ENCODE measurements around the gene DNAAF1.

The DNAAF1 gene

DNA sequence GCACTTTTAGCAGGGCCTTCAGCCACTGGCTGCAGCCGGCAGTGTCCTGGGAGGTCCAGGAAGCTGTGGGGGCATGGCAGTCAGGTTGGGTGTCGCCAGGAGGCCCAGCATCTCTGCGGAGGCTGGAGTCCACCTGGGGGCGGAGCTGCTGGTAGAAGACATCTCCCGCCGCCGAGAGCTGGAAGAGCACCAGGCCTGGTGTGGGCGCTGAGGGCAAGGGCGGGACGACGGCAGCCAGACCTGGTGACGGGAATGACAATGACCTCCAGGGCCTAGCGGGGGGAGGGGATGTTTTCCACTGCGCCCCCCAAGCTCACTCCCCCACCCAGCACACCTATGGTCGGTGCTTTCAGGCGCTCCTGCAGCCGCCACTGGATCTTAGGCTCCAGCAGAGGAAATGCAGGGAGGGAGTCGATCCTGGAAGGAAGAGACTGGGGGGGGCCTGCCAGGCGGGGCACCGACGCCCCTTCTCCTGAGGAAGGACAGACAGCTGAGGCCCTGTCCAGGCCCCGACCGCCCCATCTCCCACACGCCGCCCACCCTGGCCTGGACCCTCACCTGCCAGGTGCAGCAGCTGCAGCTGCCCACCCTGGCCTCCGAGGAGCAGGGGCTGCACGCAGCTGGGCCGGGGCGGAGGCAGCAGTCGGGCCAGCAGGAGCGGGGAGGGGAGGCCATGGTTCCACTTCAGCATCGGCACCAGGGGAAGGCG is 34.7 kb downstream of the DNAAF1 start:
- no peak for DNase-seq (ENCODE audit: insufficient read length, low spot score)
- no peak for FAIRE-seq
- TF ChIP-seq, protein P1, sequence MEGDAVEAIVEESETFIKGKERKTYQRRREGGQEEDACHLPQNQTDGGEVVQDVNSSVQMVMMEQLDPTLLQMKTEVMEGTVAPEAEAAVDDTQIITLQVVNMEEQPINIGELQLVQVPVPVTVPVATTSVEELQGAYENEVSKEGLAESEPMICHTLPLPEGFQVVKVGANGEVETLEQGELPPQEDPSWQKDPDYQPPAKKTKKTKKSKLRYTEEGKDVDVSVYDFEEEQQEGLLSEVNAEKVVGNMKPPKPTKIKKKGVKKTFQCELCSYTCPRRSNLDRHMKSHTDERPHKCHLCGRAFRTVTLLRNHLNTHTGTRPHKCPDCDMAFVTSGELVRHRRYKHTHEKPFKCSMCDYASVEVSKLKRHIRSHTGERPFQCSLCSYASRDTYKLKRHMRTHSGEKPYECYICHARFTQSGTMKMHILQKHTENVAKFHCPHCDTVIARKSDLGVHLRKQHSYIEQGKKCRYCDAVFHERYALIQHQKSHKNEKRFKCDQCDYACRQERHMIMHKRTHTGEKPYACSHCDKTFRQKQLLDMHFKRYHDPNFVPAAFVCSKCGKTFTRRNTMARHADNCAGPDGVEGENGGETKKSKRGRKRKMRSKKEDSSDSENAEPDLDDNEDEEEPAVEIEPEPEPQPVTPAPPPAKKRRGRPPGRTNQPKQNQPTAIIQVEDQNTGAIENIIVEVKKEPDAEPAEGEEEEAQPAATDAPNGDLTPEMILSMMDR (IDR thresholded peaks at IDR 0.05; ENCODE audit: insufficient read depth, missing control alignments), result no peak

GRCh38 chr16:84180519-84181140 is 35.5 kb downstream of the DNAAF1 start:
- no peak for FAIRE-seq

GRCh38 chr16:84181144-84181915 is 36.2 kb downstream of the DNAAF1 start:
- no peak for DNase-seq (ENCODE audit: insufficient read length, low spot score)
- TF ChIP-seq, protein P1 (IDR thresholded peaks at IDR 0.05; ENCODE audit: insufficient read depth, missing control alignments), result no peak
- FAIRE-seq, result no peak

More at GRCh38 chr16:84180519-84181140, 35.5 kb downstream of the DNAAF1 start:
- TF ChIP-seq, protein P1 (IDR thresholded peaks at IDR 0.05; ENCODE audit: insufficient read depth, missing control alignments), result no peak
- DNase-seq (ENCODE audit: insufficient read length, low spot score), result no peak

DNA sequence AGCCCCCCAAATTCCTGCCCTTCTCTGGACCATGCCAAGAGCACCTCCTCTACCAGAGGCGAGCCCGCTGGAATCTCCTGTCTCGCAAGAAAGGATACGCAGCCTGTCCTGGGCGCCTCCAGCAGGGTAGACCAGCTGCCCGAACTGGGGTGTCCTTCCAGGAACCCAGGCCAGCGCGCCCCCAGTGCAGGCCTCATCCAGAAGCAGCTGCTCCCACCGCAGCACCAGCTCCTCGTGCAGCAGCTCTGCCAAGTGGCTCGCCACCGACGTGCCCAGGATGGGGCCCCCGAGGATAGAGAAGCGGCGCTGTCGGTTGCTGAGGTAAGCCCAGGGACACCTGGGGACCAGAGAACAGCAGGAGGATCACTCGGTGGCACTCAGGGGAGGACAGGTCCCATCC is 37.0 kb downstream of the DNAAF1 start:
- FAIRE-seq, result no peak
- DNase-seq (ENCODE audit: insufficient read length, low spot score), result no peak
- TF ChIP-seq, protein P1 (IDR thresholded peaks at IDR 0.05; ENCODE audit: insufficient read depth, missing control alignments), result no peak

DNA sequence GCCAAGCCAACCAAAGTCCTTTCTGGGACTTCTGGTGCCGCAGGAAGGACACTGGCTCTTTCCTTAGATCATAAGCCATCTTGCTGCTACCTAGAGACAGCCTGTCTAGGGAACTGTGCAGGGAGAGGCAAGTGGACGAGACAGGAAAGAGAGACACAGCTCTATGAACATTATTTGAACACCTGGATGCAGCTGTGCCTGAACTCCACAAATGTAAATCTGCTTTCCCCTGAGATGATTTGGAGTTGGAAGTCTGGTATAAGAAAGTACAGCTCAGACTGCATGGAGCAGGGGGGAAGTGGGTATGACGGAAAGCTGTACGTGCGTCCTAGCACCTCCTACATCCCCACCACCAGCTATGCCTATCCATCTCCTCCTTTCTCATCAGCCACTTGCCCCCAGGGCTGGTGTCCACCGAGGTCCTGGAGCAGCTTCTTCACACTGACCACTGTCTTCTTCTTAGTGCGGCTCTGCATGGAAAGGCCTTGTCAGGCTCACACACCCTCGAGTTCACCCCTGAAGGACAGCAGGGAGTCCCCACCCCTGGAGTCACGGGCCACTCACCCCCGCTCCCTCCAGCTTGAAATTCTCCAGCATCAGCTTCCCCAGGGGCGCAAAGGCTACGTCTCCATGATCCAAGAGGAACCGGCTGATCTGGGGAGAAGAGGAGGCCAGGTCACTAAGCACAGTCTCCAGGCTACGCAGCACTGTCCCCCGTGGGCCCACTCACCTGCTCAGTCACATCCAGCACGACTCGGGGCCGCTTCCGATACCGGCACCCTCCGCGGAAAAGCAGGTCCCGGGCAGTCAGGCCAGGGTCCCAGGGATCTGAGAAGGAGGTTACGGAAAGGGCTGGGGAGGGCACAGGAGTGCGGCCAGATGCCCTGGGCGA is 37.8 kb downstream of the DNAAF1 start:
- FAIRE-seq (no peak), DNase-seq (ENCODE audit: insufficient read length, low spot score) (no peak)
- TF ChIP-seq, protein P1 (IDR thresholded peaks at IDR 0.05; ENCODE audit: insufficient read depth, missing control alignments), result no peak

DNA sequence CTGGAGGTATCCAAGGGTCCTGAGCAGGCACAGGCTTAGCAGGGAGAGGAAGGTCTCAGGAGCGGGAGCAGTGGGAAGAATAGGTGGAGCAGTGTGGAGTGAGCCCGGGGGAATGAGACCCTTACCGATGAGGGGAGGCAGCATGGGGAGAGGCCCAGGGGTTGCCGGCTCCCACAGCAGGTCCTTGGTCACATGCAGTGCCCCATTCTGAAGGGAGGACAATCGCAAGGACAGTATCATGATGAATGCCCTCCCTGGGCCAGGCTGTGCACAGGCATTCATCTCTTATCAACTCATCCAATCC is 38.4 kb downstream of the DNAAF1 start:
- no peak for FAIRE-seq
- TF ChIP-seq, protein P1 (IDR thresholded peaks at IDR 0.05; ENCODE audit: insufficient read depth, missing control alignments), result no peak
- DNase-seq (ENCODE audit: insufficient read length, low spot score), result no peak

Data from D721Med (cell line).